ENCODE data around the gene CCDC85C. TPM values are rescaled to one million over a fixed set of nuclear protein-coding genes. Genes with fewer than 3 reads are reported as not detected.

CCDC85C gene
- total RNA-seq, 4 donors from 2014 or later: 0.34 to 1.7 (median 0.80) TPM

GRCh38 chr14:99484106-99484505, 119.9 kb downstream of the CCDC85C start:
- TF ChIP-seq, protein P1, sequence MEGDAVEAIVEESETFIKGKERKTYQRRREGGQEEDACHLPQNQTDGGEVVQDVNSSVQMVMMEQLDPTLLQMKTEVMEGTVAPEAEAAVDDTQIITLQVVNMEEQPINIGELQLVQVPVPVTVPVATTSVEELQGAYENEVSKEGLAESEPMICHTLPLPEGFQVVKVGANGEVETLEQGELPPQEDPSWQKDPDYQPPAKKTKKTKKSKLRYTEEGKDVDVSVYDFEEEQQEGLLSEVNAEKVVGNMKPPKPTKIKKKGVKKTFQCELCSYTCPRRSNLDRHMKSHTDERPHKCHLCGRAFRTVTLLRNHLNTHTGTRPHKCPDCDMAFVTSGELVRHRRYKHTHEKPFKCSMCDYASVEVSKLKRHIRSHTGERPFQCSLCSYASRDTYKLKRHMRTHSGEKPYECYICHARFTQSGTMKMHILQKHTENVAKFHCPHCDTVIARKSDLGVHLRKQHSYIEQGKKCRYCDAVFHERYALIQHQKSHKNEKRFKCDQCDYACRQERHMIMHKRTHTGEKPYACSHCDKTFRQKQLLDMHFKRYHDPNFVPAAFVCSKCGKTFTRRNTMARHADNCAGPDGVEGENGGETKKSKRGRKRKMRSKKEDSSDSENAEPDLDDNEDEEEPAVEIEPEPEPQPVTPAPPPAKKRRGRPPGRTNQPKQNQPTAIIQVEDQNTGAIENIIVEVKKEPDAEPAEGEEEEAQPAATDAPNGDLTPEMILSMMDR (IDR thresholded peaks at IDR 0.05; ENCODE audit: low read depth): no peak

DNA sequence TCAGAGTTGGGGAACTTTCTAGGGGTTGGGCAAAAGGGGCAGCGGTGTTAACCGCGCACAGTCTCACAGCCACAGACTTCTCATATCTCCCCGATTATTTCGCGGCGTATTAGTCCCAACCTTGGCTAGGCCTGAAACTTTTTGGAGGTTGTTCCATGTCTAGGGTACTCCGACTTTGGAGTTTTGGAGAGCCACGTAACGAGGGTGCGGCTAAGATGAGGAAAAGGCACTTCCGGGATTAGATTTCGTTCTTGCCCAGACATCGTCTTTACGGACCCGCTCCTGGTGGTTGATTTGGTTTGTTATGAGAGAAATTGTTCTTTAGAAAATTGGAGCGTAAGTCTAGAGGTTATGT, 122.3 kb downstream of the CCDC85C start:
- TF ChIP-seq, protein P1 (IDR thresholded peaks at IDR 0.05; ENCODE audit: low read depth): no peak

- TF ChIP-seq, protein P1 (IDR thresholded peaks at IDR 0.05; ENCODE audit: low read depth): no peak
These were observed 122.9 kb downstream of the CCDC85C start, which contains the start of gene CCNK for GRCh38 chr14:99480917-99481744. CCNK (plus strand) TSS chr14:99481409; CDS start chr14:99492678, 11,269 bp downstream.

GRCh38 chr14:99479906-99480869, 123.8 kb downstream of the CCDC85C start, which contains the start of gene SETD3:
SETD3 (minus strand) TSS chr14:99480859; CDS start chr14:99465805, 15,054 bp downstream.
- TF ChIP-seq, protein P1 (IDR thresholded peaks at IDR 0.05; ENCODE audit: low read depth): no peak

GRCh38 chr14:99479160-99479905, 124.7 kb downstream of the CCDC85C start:
- TF ChIP-seq, protein P1 (IDR thresholded peaks at IDR 0.05; ENCODE audit: low read depth): no peak

- TF ChIP-seq, protein P1 (IDR thresholded peaks at IDR 0.05; ENCODE audit: low read depth): no peak
These were observed 125.9 kb downstream of the CCDC85C start for GRCh38 chr14:99478128-99478527.

All from subcutaneous adipose tissue (tissue), 4 donors.